Lung (tissue), 12 donors: ENCODE results near the gene GHR. TPM values are rescaled to one million over a fixed set of nuclear protein-coding genes. Genes with fewer than 3 reads are reported as not detected.

Experiments used
- ATAC-seq: fragments of 200-7000 bp; cut with Tn5 transposase; one replicate; pipeline ENCODE4 v1.9.1; 2020; ENCODE audit warnings: moderate number of reproducible peaks; ENCODE audit not compliant: insufficient read depth, low FRiP score
- DNase-seq, 3 donors: peaks; one replicate each; pipeline ENCODE4 v3.0.0-alpha.2; 2013 to 2017
- H3K27ac ChIP-seq, 2 donors: one replicate each; pipeline ENCODE4 v1.5.1; 2013; ENCODE audit warnings: mild to moderate bottlenecking in 2 of 2, moderate library complexity in 2 of 2, control low read depth in 1 of 2, inconsistent platforms in 1 of 2, low read depth in 1 of 2, low read length in 1 of 2
- H3K27me3 ChIP-seq, 3 donors: one replicate each; pipeline ENCODE4 v1.5.1; 2013; ENCODE audit warnings: low read length in 2 of 3; ENCODE audit not compliant: control insufficient read depth in 3 of 3, insufficient read depth in 3 of 3
- H3K36me3 ChIP-seq, 4 donors: one replicate each; pipeline ENCODE4 v1.5.1; 2013; ENCODE audit warnings: low read length in 4 of 4, mild to moderate bottlenecking in 1 of 4, moderate library complexity in 1 of 4; ENCODE audit not compliant: control insufficient read depth in 4 of 4, insufficient read depth in 4 of 4
- H3K4me1 ChIP-seq, 5 donors: one replicate each; pipeline ENCODE4 v1.5.1; 2013; ENCODE audit warnings: low read length in 5 of 5, mild to moderate bottlenecking in 2 of 5, moderate library complexity in 1 of 5; ENCODE audit not compliant: control insufficient read depth in 5 of 5, insufficient read depth in 5 of 5
- H3K4me3 ChIP-seq: one replicate; pipeline ENCODE4 v1.5.1; 2013; ENCODE audit warnings: mild to moderate bottlenecking, control low read depth, moderate library complexity
- H3K9ac ChIP-seq, 2 donors: one replicate each; pipeline ENCODE4 v1.5.1; 2013; ENCODE audit warnings: low read length in 2 of 2, control low read depth in 1 of 2; ENCODE audit not compliant: insufficient read depth in 1 of 2
- H3K9me3 ChIP-seq, 4 donors: one replicate each; pipeline ENCODE4 v1.5.1; 2013; ENCODE audit warnings: low read length in 3 of 4, mild to moderate bottlenecking in 1 of 4, moderate library complexity in 1 of 4; ENCODE audit not compliant: control insufficient read depth in 4 of 4, insufficient read depth in 3 of 4
- CTCF ChIP-seq: IDR thresholded peaks from 2 replicates; pipeline ENCODE4 v1.5.1; 2012; ENCODE audit warnings: mild to moderate bottlenecking; ENCODE audit errors: control extremely low read depth, extremely low read depth
- WGBS, 2 donors: extraction: QIAGEN DNeasy Blood & Tissue Kit; methylation state at CpG; one replicate each; pipeline ENCODE4 v1.1.7; 2013; 5-methylcytosine and 5-hydroxymethylcytosine counted together
- polyA plus RNA-seq, 2 donors: library from polyadenylated mRNA; stranded (reverse); fragments of 200-250 nt; gene quantifications; one replicate each; pipeline ENCODE4 v1.2.1, GENCODE V29; 2013
- total RNA-seq, 2 donors: library from RNA; depleted of rRNA in 1 of 2; stranded (reverse); fragments of >200 nt in 1 of 2; gene quantifications; one replicate each; pipeline ENCODE4 v1.2.1, GENCODE V29; 2014 to 2021
- donor health status: control.
- donor health status: control.
- donor health status: Bipolar disorder and iron deficiency.
- donor health status: healthy.
- donor health status: DM: yes; HTN: yes; CAD: no.

The GHR gene
- total and polyA plus RNA-seq, 4 donors: 0.98 to 23.8 (median 3.2) TPM

DNA sequence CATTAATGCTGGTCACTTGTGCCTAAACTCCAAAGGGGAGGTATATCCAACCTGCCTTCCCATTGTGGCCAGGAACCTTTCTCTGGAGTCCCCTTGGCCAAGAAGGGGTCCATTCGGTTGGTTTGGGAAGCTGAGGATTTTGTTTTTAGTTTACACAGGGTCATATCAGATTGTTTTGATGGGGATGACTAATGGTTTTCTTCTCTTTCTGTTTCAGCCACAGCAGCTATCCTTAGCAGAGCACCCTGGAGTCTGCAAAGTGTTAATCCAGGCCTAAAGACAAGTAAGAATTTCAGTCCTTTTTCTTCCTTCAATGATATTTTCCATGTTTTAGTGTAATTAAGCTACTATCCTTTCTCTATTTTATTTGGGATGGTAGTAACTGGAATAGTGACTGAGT, 205.6 kb downstream of the GHR start:
- Histone ChIP-seq H3K4me1 (peaks cover 0 to 9% (median 2%) of the 10 kb centered on the region in 5 donors), H3K36me3 (no peaks in the 10 kb centered on the region), H3K4me3 (no peak overlapping the region), H3K9me3 (no peaks in the 10 kb centered on the region), H3K27ac (no peak overlapping the region), H3K27me3 (no peaks in the 10 kb centered on the region), H3K9ac (no peak overlapping the region)
- WGBS, 2 donors: 37 to 55% methylated on average over 1 of the region's 1 CpG
- no peak for ATAC-seq
- TF ChIP-seq CTCF: no peak
- DNase-seq: no peak

DNA sequence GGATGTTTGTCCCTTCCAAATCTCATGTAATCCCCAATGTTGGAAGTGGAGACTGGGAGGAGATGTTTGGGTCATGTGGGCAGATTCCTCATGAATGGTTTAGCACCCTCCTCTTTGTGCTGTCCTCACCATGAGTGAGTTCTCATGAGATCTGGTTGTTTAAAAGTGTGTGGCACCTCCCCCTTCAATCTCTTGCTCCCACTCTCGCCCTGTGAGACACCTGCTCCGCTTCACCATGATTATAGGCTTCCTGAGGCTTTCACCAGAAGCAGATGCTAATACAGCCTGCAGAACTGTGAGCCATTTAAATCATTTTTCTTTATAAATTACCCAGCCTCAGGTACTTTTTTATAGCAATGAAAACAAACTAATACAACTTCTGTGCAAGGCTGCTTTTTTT, 206.0 kb downstream of the GHR start:
- H3K27ac ChIP-seq: no peak overlapping the region
- H3K4me3 ChIP-seq: no peak overlapping the region
- H3K9ac ChIP-seq: no peak overlapping the region
- H3K9me3 ChIP-seq: no peaks in the 10 kb centered on the region
- ATAC-seq: no peak
- WGBS, 2 donors: 88 to 96% methylated on average over 2 of the region's 2 CpGs
- H3K36me3 ChIP-seq: no peaks in the 10 kb centered on the region
- H3K4me1 ChIP-seq: peaks cover 0 to 10% (median 0%) of the 10 kb centered on the region in 5 donors
- no peak for TF ChIP-seq CTCF
- no peaks in the 10 kb centered on the region for H3K27me3 ChIP-seq
- no peak for DNase-seq

GRCh38 chr5:42631241-42631640, 208.0 kb downstream of the GHR start:
- TF ChIP-seq CTCF: no peak
- 54 to 60% methylated on average over 5 of the region's 5 CpGs for WGBS, 2 donors
- ATAC-seq: no peak
- no peak overlapping the region for H3K27ac ChIP-seq
- DNase-seq: no peak
- no peak overlapping the region for H3K4me3 ChIP-seq
- no peaks in the 10 kb centered on the region for H3K9me3 ChIP-seq
- H3K36me3 ChIP-seq: no peaks in the 10 kb centered on the region
- no peak overlapping the region for H3K9ac ChIP-seq
- peaks cover 0 to 10% (median 0%) of the 10 kb centered on the region in 5 donors for H3K4me1 ChIP-seq
- H3K27me3 ChIP-seq: no peaks in the 10 kb centered on the region

DNA sequence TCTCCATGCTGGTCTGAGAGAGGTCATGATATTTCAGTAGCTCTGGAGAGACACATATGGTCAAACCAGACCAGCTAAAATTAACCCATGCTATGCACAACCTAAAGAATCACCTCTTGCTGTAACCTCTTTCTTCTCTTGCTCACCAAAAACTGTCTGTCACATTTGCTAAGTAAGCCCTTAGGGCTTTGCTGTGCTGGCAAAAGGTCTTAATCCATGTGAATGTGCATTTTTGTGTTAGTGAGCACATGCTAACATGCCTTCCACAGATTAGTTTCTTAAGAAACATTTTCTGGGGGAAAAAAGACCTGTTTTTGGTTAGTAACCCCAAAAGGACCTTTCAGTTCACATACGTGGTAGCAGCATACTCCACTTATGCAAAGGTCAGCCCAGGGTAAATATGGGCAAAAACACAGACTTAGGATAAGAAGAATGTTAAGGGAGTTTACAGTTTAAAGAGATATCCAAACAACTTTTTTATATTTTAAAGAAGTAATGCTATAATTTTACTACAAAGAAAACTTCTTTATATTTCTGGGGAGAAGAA, 209.2 kb downstream of the GHR start:
- Histone ChIP-seq H3K27ac (no peak overlapping the region), H3K4me3 (no peak overlapping the region), H3K9me3 (no peaks in the 10 kb centered on the region), H3K4me1 (peaks cover 0 to 10% (median 0%) of the 10 kb centered on the region in 5 donors), H3K9ac (no peak overlapping the region), H3K27me3 (no peaks in the 10 kb centered on the region), H3K36me3 (no peaks in the 10 kb centered on the region)
- DNase-seq (no peak), ATAC-seq (no peak)
- TF ChIP-seq CTCF: no peak
- 48 to 73% methylated on average over 1 of the region's 1 CpG for WGBS, 2 donors
